ENCODE measurements around the gene PANX1. TPM values are rescaled to one million over a fixed set of nuclear protein-coding genes. Genes with fewer than 3 reads are reported as not detected.

The PANX1 gene, protein sequence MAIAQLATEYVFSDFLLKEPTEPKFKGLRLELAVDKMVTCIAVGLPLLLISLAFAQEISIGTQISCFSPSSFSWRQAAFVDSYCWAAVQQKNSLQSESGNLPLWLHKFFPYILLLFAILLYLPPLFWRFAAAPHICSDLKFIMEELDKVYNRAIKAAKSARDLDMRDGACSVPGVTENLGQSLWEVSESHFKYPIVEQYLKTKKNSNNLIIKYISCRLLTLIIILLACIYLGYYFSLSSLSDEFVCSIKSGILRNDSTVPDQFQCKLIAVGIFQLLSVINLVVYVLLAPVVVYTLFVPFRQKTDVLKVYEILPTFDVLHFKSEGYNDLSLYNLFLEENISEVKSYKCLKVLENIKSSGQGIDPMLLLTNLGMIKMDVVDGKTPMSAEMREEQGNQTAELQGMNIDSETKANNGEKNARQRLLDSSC
- total RNA-seq, result 27.3 and 31.4 TPM in 2 replicates

DNA sequence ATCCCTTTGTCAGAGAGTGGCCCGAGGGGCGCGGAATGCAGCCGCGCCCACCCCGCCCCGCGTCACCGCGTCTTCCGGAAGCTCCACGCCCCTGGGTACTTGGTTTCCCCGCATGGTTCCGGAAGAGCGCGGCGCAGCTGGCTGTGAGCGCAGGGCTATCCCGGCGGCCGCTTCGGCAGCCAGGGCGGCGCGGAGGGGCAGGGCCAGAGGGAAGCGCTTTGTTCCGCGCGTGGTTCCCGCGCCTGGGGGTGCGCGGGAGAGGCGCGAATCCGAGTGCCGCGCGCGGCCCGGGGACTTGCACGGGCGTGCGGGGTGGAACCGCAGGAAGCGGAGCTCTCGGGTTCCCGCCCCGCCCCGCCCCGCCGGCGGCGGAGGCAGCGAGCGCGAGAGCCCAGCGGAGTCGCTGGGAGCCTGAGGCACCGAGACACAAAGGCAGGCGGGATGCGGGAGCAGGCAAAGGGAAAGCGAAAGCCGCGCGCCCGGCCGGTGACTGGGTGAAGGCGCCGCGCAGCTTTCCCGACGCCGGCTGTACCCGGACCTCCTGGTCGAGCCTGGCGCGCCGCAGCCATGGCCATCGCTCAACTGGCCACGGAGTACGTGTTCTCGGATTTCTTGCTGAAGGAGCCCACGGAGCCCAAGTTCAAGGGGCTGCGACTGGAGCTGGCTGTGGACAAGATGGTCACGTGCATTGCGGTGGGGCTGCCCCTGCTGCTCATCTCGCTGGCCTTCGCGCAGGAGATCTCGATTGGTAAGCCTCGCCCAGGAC, at the start of gene PANX1:
Gene PANX1, plus strand, starts transcription at position 96 of the 766 bp plus-strand sequence. Its CDS starts 472 bp downstream, at position 568.

Other genes with a start within 250 kb of the PANX1 start
- gene HEPHL1, start 107.5 kb upstream of the PANX1 start, total RNA-seq, result not detected in 2 replicates
- not detected in 2 replicates for gene IZUMO1R, start 175.7 kb downstream of the PANX1 start, total RNA-seq

Data from mesangial cell (primary cell).